Skin of body (tissue), 2 donors: ENCODE results near the gene ADRA2B. TPM values are rescaled to one million over a fixed set of nuclear protein-coding genes. Genes with fewer than 3 reads are reported as not detected.

Source experiments
- DNase-seq: peaks from one replicate; lab custom pipeline; 2025; lab: John Stamatoyannopoulos, UW
- total RNA-seq: library from RNA; depleted of rRNA; stranded (reverse); fragments of >200 nt; gene quantifications from one replicate; pipeline ENCODE4 v1.2.3, GENCODE V29; 2014

Gene ADRA2B
- total RNA-seq, 1 donor from 2014 or later = 2.0 TPM

DNA sequence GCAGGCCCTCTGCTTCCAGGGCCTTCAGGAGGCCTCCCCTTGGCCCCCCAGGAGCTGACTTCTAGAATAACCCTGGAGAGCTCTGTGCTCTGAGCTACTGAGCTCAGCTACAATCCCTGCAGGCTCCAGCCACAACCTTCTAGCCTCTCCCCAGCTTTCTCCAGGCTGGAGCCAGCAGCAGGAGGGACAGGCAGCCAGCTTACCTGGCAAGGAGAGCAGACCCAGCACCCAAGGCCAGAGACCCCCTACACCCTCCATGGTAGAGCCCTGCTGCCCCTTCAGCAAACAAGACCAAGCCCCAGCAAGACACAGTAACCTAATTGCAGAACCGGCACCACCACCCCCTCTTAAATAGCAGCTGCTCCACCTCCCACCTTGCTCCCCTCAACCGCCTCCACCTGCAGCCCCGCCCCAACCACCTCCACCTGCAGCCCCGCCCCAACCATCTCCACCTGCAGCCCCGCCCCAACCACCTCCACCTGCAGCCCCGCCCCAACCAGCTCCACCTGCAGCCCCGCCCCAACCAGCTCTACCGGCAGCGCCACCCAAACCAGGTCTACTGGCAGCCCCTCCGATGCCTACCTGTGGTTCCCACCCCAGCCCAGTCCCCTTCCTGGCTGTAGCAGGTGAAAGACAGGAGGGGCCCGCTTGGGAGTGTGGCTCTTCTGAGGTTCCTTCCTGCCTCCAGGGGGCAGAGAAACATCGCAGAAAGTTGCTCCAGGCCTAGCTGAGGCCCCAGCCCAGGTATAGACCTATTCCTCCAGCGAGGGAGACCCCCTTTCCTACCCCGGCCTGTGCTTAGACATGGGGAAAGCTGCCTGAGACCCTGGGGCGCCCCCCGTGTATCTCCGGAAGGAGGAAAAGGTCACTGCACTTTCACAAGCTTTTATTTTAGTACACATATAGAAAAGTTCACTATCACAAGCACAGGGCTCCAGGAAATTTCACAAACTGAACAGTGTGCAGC is 22.1 kb upstream of the ADRA2B start, which contains the start of gene ASTL:
Gene ASTL, minus strand, starts transcription at position 324 of the 967 bp plus-strand sequence. Its CDS starts 66 bp downstream, at position 258.
- no peak for DNase-seq

DNA sequence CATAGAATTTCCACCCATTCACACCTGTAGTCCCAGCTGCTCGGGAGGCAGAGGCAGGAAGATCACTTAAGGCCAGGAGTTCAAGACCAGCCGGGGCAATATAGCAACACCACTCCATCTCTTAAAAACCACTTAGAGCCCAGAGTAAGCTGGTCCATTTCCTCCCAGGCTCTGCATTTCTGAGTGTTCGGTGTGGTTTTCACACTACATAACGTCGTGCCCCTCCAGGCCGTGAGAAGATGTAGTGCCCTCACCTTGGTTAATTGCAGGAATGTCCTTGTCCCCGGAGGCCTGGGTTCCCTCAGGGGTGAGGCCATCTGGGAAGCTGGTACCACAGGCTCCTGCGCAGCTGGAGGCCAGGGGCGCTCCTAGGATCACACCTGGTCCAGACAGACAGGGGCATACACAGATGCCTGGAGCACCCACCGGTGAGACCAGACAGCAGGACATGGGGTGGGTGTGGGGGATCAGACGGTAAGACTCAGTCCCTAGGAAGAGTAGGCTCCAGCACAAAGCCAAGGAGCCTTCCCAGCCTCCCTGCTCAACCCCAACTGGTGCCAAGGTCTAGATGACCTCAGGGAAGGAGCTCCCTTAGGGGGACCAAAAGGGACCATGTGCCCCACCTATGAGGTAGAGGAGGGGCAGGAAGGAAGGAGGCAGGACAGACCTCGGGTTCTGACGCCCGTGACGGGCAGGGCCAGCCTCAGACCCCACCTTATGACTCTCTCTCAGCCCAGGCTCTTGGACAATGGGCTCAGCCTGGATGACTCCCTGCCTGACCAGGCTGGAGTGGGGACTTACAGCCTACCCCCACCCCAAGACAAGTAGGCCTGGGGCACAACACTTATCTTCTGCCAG is 21.2 kb upstream of the ADRA2B start:
- no peak for DNase-seq

DNA sequence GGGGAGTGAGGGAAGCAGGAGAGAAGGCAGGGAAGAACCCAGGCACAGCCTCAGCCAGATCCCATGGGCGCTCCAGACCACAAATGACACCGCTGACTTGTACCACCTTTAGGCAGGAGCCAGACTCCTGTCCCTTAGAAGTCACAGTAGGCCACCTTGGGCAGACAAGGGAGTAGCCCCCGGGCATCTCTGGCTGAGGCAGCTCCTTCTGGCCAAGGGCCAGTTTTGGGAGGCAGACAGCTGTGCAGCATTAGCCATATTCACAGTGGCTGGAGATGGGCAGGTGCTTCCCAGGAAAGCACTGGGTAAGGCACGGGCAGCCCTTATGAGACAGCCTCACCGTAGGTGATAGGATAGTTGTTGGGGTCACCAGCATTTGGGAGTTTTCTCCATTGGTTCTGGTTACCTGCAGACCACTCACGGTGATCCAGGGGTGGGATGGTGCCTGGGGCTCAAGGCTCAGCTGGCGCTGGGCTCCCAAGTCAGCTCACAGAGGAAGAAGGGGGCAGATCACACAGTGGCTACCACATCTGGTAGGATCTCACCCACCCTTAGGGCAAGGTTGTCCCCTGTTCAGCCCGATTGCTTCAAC is 19.9 kb upstream of the ADRA2B start:
- DNase-seq = no peak

DNA sequence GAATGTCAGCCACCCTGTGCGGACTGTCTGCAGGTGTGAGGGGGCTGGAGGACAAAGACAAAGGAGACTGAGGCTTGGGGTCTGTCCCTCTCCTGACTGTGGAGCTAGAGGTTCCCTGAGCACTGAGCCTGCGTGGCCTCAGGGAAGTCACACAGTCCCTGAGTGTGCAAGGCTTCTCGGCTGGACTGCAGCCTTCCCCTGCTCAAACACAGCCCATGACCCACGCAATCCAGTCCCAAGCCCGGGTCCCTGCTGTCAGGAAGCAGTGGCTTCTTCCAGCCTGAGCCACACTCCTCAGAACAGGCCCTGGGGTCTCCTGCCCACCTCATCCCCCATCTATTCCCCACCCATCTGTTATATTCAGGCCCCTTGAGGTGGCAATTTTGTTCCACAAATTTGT is 19.2 kb upstream of the ADRA2B start:
- no peak for DNase-seq

DNA sequence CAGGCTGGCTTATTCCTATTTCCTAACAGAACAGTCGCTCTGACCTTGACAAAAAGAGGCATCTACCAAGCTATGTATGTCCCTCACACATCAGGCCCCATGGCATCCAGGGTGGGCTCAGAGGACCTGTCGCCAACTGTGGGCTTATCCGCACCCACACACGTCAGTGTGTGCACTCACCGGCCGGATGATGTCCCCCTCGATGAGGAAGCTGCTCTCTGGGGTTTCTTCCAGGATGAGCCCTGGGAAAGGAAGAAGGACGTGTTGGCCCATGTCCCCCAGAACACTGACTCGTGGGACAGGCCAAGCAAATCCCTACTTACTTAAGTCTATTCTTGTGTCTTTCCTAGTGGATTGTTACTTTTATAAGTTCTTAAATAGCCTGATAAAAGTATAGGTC is 18.8 kb upstream of the ADRA2B start:
- DNase-seq = no peak

DNA sequence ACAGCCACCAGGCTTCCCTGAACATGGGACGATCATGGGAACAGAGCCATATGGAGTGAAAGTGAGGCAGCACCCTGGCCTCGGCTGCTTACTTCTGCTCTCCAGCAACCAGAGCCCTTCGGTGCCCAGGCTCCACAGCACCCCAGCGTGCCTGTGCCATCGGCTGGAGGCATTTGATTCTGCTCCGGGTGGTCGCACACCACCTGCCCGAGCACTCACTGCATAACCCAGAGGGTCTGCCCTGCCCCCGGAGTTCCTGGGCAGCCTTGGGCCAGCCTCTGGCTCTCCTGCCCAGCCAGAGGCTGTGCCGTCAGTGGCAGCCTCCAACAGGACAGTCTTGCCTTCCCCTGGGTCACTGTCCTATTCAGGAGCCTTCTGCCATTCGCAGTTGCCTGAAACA is 18.1 kb upstream of the ADRA2B start:
- no peak for DNase-seq

DNA sequence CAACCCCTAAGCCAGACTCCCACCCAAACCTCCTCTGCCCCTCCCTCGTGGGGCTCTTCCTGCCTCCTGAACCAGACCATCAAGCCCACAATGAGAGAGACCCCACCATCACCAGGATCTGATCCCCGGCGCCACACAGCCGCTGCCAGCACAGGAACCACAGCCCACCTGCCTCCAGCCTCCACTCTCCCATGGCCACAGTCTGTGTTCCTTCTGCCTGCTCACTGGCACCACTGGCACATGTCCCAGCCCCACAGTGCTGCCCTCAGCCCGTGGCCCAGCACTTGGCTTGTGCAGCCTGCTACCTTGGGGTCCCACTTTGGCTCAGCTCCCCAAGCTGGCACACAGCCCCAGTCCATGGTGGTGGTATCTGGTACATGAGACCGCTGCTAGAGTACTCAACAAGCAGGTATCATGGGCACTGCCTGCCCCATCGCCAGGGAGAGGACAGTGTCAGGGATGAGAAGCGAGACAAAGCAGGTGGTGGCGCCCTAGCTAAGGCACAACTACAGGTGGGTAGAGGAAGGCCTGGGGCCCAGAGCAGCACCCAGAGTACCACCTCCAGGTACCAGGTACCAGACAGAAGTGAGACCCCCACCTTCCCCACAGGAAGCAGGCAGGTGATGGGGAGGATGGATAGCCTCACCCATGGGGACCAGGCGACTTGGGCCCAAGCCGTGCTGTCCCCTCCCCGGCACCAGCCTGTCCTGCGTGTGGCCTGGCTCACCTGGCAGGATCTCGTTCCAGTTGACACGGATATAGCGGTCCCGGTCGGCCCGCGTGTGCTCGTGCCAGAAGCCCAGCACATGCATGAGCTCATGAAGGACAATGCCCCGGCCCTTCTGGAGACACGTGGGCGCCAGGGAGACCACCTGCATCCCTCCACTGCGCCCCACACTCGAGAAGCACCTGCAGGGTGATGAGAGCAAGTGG is 15.7 kb upstream of the ADRA2B start:
- DNase-seq = no peak

DNA sequence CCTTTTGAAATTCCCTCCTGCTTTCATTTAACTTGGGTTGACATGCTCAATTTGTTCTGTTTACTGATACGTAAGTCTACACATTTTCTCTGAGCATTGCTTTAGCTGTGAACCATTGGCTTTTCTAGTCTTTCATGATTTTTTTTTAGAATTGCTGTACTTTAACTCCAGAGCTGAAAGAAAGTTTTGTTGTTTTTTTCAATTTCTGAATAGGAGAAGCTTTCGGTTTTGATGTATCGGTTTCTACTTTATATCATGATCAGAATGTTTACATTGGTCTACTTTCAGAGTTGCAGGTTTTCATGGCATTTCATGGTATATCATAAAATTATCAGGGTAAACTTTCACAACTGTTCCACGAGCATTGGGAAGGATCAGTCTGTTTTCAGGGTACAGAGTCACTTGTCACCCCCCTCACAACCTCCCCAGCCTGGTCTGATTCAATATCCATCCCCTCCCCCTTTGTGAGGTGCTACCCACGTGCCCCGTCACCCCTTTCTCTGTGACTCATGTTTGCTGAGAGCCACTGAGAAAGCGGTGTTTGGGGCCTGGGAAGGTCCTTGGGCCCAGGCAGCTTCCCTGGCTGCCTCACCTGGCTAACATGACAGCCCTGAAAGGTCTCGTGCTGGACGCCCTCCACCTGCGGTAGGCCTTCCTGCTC is 14.9 kb upstream of the ADRA2B start:
- no peak for DNase-seq

DNA sequence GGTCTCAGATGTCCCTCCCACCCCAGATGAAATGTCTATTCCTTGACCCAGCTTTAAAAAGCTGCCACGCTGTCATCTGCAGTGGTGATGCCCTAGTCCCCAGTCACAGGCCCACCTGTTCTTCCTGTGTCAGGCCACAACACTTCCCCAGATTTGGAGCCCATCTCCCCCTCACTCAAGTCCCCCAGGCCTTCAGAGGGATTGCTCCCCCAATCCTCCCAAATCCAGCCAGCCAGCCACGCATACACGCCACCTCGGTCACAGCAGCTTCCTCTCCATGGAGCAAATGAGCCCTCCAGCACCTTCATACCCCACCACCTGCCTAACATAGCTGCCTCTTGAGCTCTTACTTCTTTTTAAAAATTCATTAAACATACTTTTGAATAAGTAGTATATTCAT is 14.1 kb upstream of the ADRA2B start:
- DNase-seq = no peak

DNA sequence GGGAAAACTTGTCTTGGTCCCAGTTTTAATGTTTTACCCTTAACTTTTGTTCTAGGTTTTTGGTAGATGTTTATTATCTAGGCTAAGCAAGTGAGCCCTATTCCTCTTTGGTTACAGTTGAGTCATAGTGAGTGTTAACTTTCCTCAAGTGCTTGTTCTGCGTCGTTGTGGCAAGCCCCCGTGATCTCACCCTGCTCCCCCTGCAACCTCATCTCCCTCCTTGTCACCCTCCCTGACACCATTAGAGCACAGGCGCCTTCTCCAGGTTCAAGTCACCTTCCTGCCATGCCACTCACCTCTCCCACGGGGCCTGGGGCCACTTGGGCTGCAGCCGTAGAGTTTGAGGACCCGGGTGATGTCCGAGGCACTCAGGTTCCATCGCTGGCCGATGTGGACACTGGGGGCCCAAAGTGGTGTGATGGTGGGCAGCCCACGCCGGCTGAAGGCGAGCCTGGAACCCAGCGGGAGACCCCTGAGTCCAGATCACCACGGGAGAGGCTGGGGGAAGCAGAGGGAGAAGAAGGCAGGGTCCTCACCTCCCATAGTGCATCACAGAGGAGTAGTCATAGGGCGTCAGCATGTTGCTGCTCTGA is 13.3 kb upstream of the ADRA2B start:
- DNase-seq = no peak

DNA sequence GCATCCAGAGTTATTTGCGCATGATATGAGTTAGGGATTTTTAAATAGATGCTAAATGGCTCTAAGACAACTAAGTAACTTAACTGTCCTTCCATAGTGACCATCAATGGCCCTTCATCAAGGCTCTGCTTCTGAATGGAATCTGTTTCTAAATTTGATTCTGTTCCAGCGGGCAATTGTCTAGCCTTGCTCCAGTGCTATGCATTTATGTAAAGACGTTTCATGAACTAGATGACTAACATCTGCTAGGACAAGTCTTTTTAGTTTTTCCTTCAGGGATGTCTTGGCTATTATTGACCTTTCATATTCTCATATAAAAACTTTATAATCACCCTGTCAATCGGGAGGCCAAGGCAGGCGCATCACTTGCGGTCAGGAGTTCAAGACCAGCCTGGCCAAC is 12.1 kb upstream of the ADRA2B start:
- DNase-seq = no peak

DNA sequence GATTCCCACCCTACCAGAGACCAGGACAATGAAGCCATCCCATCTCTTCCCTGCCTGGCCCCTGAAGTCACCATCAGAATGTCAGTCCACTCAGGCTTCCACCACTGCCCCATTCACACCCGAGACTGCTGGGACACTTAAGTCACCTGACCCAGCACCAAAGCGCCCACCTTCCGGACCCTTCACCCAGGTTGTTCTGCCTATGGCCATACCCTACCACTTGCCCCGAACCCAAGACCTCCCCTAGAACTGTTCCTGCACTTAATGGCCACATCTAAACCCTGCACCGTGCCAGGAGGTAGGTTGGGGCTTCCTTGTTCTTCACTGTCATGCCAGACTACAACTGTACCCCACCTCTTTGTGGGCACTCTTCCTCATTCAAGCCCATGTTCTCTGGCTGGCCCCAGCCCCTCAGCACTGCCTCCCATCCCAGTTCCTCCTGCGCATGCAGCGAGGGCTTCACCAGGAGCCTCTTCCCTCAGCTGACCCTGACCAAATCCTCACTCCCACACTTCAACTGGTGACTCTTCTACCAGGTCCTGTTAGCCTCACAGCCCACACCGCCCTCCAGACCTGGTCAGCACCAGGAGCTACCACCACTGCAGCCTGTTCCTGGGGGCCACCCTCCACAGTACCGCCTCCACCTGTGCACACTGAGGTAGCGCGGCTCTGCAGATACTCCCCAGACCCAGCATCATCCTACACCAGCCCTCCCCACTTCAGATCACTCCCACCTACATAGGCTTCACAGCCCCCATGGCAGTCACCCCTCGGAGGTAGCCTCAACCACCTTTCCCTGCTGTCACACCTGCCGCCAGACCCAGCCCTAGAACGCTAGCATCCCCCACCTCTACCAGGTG is 8.3 kb upstream of the ADRA2B start:
- no peak for DNase-seq

DNA sequence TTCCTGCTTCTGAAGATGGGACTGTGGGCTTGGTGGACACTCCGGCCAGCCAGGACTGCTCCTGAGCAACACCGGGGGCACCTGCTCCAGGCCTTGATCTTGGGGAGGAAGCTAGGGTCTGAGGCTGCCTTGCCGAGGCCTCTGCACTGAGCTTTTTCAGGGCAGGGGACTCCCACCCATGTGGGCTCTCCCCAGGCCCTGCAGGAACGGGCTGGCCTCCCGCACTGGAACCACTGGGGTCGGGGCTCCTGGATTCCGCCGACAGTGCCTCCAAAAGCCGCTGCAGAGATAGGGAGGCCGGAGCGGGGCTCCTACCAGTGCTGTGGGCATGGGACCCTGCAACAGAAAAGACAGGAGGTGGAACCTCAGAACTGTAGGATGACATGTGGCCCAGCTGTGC is 7.6 kb upstream of the ADRA2B start:
- no peak for DNase-seq

DNA sequence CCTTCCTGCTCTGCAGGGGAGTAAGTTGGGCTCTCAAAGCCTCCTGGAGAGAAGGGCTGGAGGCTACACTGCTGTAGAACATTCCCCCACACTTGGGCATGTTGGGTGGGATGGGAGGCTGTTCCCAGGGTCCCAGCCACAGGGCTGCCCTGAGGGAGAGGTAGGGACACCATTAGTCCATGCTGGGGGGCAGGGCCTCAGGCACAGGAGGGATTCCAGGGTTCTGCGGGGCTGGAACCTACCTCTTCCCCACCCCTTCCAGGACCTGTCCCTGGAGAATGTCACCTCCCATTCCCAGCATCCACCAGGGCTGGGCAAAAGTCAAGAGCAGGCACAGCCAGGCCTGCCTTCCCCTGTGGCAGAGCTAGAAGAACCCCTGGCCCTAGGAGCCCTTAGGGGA is 6.9 kb upstream of the ADRA2B start:
- no peak for DNase-seq

DNA sequence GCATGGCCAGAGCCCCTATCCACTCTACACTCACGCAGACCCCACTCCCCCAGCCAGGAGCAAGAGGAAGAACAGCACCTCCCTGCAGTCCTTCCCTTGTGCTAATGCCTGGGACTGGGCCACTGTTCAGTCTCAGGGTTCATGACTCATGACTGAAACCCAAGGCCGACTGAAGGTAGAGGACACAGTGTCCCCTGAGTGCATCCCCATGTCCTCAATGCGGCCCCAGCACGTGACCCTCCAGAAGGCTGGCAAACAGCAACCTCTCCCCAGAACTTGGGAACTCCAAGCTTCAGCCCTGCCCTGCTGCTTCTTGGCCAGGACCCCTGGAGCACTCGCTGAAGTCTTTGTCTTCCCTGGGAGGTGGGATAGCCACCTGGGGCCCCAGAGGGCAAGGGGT is 6.0 kb upstream of the ADRA2B start:
- DNase-seq = no peak

DNA sequence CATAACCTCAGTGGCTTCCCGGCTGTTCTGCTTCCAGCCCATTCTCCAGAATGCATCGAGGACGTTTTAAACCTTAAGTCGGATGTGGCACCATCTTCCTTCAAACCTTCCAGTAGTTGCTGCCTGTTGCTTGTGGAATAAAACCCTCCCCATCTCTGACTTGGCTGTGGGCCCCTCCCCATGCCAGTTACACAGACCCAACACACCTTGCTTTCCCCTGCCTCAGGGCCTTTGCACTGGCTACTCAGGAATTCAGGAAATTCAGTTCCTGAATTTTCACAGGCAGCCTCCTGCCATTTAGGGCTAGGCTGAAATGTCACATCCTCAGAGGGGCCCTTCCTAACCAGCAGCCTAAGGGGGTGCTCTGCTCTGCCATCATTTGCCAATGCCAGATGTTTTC is 5.0 kb upstream of the ADRA2B start:
- DNase-seq = no peak

DNA sequence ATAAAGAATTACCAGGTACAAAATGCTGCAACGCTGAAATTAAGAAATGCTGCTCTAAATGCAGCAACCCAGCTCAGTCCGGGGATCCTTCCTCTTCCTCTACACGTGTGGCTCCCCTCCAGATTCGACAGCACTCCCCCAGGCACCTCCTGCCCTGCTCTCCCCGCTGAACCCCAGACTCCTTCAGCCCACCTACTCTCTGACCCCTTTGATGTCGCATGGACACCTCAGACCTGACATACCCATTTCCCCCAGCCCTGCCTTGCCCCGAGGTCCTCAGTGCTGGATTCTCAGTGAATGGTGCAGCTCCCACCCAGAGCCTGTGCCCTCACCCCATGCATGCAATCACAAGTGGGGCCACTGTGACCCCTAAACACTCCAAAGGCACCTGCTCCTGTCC is 4.6 kb upstream of the ADRA2B start:
- no peak for DNase-seq

DNA sequence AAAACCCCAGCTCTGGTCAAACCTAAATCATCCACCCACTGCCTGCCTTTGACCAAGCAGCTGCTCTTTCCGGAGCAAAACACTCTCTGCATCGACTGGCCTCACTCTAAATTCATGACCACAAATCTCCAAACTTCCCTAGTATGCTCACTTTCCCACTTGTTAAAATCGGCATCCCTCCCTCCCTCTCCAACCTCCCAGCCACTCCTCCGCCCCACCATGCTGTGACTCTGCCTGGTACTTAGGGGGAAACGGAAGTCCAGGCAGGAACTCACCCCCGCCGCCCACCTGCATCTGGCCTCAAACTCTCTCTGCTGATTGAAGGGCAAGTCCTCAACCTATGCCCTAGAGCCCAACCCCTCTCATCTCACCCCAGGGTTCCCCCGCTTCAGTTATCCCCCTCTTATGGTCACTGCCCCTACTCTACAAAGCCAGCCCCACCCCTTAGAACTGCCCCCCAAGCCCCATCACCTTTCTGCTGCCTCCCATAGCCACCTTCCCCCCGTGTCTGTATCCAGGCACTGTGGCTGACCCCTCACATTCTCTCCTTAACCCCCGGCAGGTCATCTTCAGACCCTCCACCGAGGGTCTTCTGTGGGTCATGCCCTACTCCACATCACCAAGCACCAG is 3.8 kb upstream of the ADRA2B start:
- DNase-seq = no peak

DNA sequence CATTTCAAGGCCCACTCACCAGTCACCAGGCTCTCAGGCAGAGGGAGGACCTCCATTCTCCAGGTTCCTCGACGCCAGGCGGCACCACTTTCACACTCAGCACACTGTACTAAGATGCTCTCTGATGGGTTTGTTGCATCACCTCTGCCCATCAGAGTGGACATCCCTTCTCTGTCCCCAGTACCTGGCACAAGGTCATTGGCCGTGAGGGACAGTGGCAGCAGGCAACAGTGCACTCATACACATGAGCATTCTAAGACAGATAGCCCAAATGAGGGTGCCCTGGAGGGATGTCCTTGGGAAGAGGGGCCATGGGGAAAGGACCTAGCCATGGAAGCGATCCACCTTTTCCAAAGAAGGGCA is 3.0 kb upstream of the ADRA2B start:
- DNase-seq = no peak
